CD4-positive, alpha-beta memory T cell (primary cell): ENCODE data around the gene UBE2B. TPM values are rescaled to one million over a fixed set of nuclear protein-coding genes. Genes with fewer than 3 reads are reported as not detected.

Source experiments
- CTCF ChIA-PET: fragments of 350-600 bp; sonication (Branson Sonifier 250); formaldehyde crosslinking; loops from one replicate; lab custom pipeline; 2021; ENCODE audit warnings: inconsistent platforms; ENCODE audit not compliant: partially characterized antibody; lab: Charles Lee
- POLR2A ChIA-PET: fragments of 350-600 bp; sonication (Branson Sonifier 250); formaldehyde crosslinking; loops from one replicate; lab custom pipeline; 2021; ENCODE audit not compliant: partially characterized antibody; lab: Charles Lee
- DNase-seq, 5 donors: peaks; one replicate each; pipeline versions ENCODE4 v3.0.0 to v3.0.0-alpha.2; 2020 to 2022; ENCODE audit warnings: mixed read lengths in 1 of 5
- H3K27ac ChIP-seq: one replicate; pipeline ENCODE4 v1.7.0; 2013; ENCODE audit warnings: low read depth, low read length
- H3K27me3 ChIP-seq: 2 replicates; pipeline ENCODE4 v1.7.0; 2013; ENCODE audit warnings: mild to moderate bottlenecking, low read length, moderate library complexity; ENCODE audit not compliant: insufficient read depth
- H3K36me3 ChIP-seq: 2 replicates; pipeline ENCODE4 v1.7.0; 2013; ENCODE audit warnings: mild to moderate bottlenecking, low read length, moderate library complexity; ENCODE audit not compliant: insufficient read depth
- H3K4me1 ChIP-seq: 2 replicates; pipeline ENCODE4 v1.7.0; 2013; ENCODE audit warnings: mild to moderate bottlenecking, low read length, moderate library complexity; ENCODE audit not compliant: insufficient read depth
- H3K4me3 ChIP-seq, 2 donors: one replicate each; pipeline ENCODE4 v1.7.0; 2013; ENCODE audit warnings: low read length in 2 of 2, mild to moderate bottlenecking in 1 of 2
- H3K9me3 ChIP-seq, 2 donors: one replicate each; pipeline ENCODE4 v1.7.0; 2013; ENCODE audit warnings: low read length in 2 of 2, control low read depth in 1 of 2; ENCODE audit not compliant: control insufficient read depth in 1 of 2
- H3K27ac Mint-ChIP-seq, 7 donors: one replicate each; pipeline ENCODE4 v1.8.0; 2020 to 2021; ENCODE audit warnings: mixed read lengths in 7 of 7, mild to moderate bottlenecking in 6 of 7, inconsistent platforms in 3 of 7, moderate library complexity in 3 of 7
- H3K27me3 Mint-ChIP-seq, 2 donors: one replicate each; pipeline ENCODE4 v1.8.0; 2020 to 2021; ENCODE audit warnings: mixed read lengths in 2 of 2
- H3K36me3 Mint-ChIP-seq, 2 donors: one replicate each; pipeline ENCODE4 v1.8.0; 2020 to 2021; ENCODE audit warnings: mixed read lengths in 2 of 2, inconsistent platforms in 1 of 2, mild to moderate bottlenecking in 1 of 2
- H3K4me1 Mint-ChIP-seq, 4 donors: one replicate each; pipeline ENCODE4 v1.8.0; 2020 to 2021; ENCODE audit warnings: mixed read lengths in 4 of 4, mild to moderate bottlenecking in 1 of 4
- H3K4me3 Mint-ChIP-seq, 8 donors: one replicate each; pipeline ENCODE4 v1.8.0; 2020 to 2021; ENCODE audit warnings: mixed read lengths in 8 of 8, mild to moderate bottlenecking in 7 of 8, moderate library complexity in 6 of 8, inconsistent platforms in 3 of 8
- H3K9me3 Mint-ChIP-seq, 8 donors: one replicate each; pipeline ENCODE4 v1.8.0; 2020 to 2021; ENCODE audit warnings: mixed read lengths in 8 of 8, mild to moderate bottlenecking in 5 of 8, inconsistent platforms in 3 of 8, moderate library complexity in 1 of 8
- intact Hi-C: fragments of 100-400 bp; cut with micrococcal nuclease; formaldehyde crosslinking; loops from one replicate; pipeline ENCODE4 v1.15.1; 2023
- polyA plus RNA-seq, 2 donors: library from polyadenylated mRNA; unstranded; fragments of 300-500 nt; fragmentation: Illumina TruSeq; gene quantifications; one replicate each; pipeline ENCODE4 v1.2.3, GENCODE V29; 2021
- total RNA-seq, 2 experiments: library from RNA; stranded (reverse); gene quantifications; one replicate each; pipeline ENCODE4 v1.2.3, GENCODE V29; 2021

UBE2B gene
- total and polyA plus RNA-seq, 4 experiments from 2014 or later, result 86.9 to 124 (median 120) TPM

DNA sequence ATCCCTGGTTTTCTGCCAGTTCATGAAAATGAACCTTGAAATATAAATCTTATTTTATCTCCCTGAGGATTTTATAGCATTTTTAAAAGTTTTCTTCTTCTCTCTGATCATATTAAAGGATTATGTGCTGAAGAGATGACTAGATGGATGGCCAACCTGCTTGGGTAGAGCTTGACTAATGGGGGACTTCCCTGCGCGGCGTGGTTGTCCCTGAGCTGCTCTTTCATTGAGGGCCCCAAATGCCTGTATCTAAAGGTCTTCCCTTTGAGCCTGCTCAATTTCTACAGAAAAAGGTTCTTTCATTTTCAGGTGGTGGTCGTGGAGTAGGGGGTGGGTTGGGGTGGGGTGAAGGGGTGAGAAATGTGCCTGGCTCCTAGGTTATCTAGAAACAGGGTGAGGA, 60.8 kb downstream of the UBE2B start:
- Histone ChIP-seq H3K4me3 (no peak overlapping the region), H3K27me3 (no peaks in the 10 kb centered on the region), H3K4me1 (peaks cover 10% of the 10 kb centered on the region), H3K36me3 (no peaks in the 10 kb centered on the region), H3K27ac (no peak overlapping the region), H3K9me3 (no peaks in the 10 kb centered on the region)
- Mint-ChIP-seq H3K27ac (peak overlapping the region in 3 of 7 donors; percentile 17 to 68 (median 68)), H3K9me3 (no peaks in the 10 kb centered on the region), H3K27me3 (no peaks in the 10 kb centered on the region), H3K4me1 (peaks cover 9 to 17% (median 11%) of the 10 kb centered on the region in 4 donors), H3K4me3 (no peak overlapping the region), H3K36me3 (no peaks in the 10 kb centered on the region)
- intact Hi-C loops, result no loop called here
- DNase-seq, result no peak
- CTCF ChIA-PET, result no interaction called here
- POLR2A ChIA-PET, result no interaction called here

- Histone ChIP-seq H3K4me3 (no peak overlapping the region), H3K4me1 (peaks cover 16% of the 10 kb centered on the region), H3K36me3 (no peaks in the 10 kb centered on the region), H3K27me3 (no peaks in the 10 kb centered on the region), H3K27ac (no peak overlapping the region), H3K9me3 (no peaks in the 10 kb centered on the region)
- no peak overlapping the region for H3K4me3 Mint-ChIP-seq
- H3K4me1 Mint-ChIP-seq, result peaks cover 9 to 19% (median 14%) of the 10 kb centered on the region in 4 donors
- POLR2A ChIA-PET, result no interaction called here
- H3K9me3 Mint-ChIP-seq, result no peaks in the 10 kb centered on the region
- no peaks in the 10 kb centered on the region for H3K27me3 Mint-ChIP-seq
- H3K36me3 Mint-ChIP-seq, result no peaks in the 10 kb centered on the region
- no peak for DNase-seq
- intact Hi-C loops, result no loop called here
- no peak overlapping the region for H3K27ac Mint-ChIP-seq
- CTCF ChIA-PET, result no interaction called here
These were observed 61.4 kb downstream of the UBE2B start for GRCh38 chr5:134432677-134433359.

- H3K36me3 Mint-ChIP-seq, result no peaks in the 10 kb centered on the region
- Histone ChIP-seq H3K27ac (no peak overlapping the region), H3K4me1 (peaks cover 17% of the 10 kb centered on the region), H3K4me3 (no peak overlapping the region), H3K27me3 (no peaks in the 10 kb centered on the region), H3K36me3 (no peaks in the 10 kb centered on the region), H3K9me3 (no peaks in the 10 kb centered on the region)
- no peaks in the 10 kb centered on the region for H3K27me3 Mint-ChIP-seq
- peaks cover 9 to 19% (median 14%) of the 10 kb centered on the region in 4 donors for H3K4me1 Mint-ChIP-seq
- intact Hi-C loops, result no loop called here
- no peaks in the 10 kb centered on the region for H3K9me3 Mint-ChIP-seq
- ChIA-PET POLR2A (interaction anchor here (0.6 to 2.4 kb wide), 3 partner anchors 24 to 91 kb away, joined by 3 to 10 read pairs (median 6); partner anchors contain the start of genes CDKN2AIPNL and UBE2B), CTCF (interaction anchor here (1.6 kb wide), 1 partner anchor 13 kb away, joined by 5 read pairs; no protein-coding TSS in a partner anchor)
- peak overlapping the region in 6 of 7 donors; percentile 54 to 96 (median 75) for H3K27ac Mint-ChIP-seq
- DNase-seq, result no peak
- peak overlapping the region in 1 of 8 donors; percentile 71 for H3K4me3 Mint-ChIP-seq
These were observed 64.2 kb downstream of the UBE2B start for GRCh38 chr5:134435560-134435959.

DNA sequence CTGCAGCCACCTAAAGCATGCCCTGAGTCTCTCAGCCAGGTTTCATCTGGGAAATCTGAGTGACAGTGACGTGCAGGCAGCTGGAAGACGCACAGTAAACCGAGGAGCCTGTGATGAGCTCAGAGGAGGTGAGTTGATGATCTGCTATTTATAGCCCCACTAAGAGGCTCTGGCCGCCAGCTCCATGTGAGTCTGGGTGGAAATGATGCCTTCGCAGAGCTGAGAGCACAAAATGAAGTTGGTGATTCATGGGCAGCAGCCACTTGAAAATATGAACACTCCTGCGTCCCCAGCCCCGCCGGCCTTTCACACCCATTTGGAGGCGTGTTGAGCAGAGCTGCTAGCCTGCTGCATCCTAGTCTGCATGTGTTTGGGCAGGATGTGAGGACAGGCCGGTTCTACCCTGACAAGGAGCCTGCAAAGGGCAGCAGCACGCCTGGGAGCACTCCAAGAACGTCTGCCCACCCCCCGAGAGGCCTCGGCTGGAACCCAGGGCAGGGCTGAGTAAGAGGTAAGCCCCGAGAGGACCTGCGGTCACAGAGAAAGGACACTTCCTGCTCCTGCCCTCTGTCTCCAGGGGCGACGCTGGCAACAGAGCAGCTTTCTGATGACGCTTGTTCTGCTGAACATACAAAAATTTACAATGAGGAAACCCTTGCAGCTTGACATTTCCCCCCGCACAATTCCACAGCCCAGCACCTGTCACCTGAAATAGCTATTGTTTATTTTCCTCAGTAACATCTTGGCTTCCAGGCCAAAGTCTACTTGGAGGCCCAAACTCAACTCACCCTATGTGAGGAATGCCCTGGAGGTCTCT, 65.4 kb downstream of the UBE2B start:
- DNase-seq, result peak; percentile 54 to 79 (median 70)
- no peaks in the 10 kb centered on the region for H3K9me3 Mint-ChIP-seq
- intact Hi-C loops, result no loop called here
- Histone ChIP-seq H3K27ac (peak overlapping the region; percentile 35), H3K4me1 (peaks cover 17% of the 10 kb centered on the region), H3K4me3 (peak overlapping the region in 1 of 2 donors; percentile 23), H3K36me3 (no peaks in the 10 kb centered on the region), H3K9me3 (no peaks in the 10 kb centered on the region), H3K27me3 (no peaks in the 10 kb centered on the region)
- H3K27me3 Mint-ChIP-seq, result no peaks in the 10 kb centered on the region
- H3K4me3 Mint-ChIP-seq, result peak overlapping the region; percentile 36 to 72 (median 70)
- H3K27ac Mint-ChIP-seq, result peak overlapping the region; percentile 84 to 96 (median 91)
- H3K4me1 Mint-ChIP-seq, result peaks cover 9 to 19% (median 14%) of the 10 kb centered on the region in 4 donors
- ChIA-PET CTCF (interaction anchor here (0.9 to 1.6 kb wide), 7 partner anchors 8 to 90 kb away, joined by 3 to 5 read pairs (median 3); partner anchors contain the start of gene CDKN2AIPNL), POLR2A (interaction anchor here (0.5 to 2.4 kb wide), 5 partner anchors 17 to 99 kb away, joined by 3 to 37 read pairs (median 6); partner anchors contain the start of genes CDKN2AIPNL, JADE2 and UBE2B)
- no peaks in the 10 kb centered on the region for H3K36me3 Mint-ChIP-seq

DNA sequence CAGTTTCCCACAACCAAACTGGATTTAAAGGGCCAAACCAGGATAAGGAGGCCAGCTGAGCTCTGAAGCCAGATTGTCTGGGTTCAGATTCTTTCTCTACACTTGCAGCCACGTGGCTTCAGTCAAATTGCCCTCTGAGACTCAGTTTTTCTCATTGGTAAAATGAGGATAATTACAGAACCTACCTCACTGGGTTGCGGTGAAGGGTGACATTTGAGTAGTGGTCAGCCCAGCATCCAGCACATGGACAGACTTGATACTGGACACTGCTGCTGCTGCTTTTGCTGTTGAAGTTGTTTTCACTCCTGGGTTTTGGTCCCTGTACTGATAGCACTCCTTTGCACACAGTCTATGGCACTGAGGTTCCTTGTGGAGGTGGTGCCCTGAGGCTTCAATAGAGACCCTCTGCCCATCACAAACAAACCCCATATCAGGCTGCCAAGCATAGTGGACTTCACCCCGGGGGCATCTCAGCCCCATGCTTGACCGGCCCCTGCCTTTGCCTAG, 66.0 kb downstream of the UBE2B start:
- peak overlapping the region; percentile 35 for H3K27ac ChIP-seq
- no peaks in the 10 kb centered on the region for H3K27me3 Mint-ChIP-seq
- no peaks in the 10 kb centered on the region for H3K9me3 ChIP-seq
- peak overlapping the region; percentile 84 to 96 (median 91) for H3K27ac Mint-ChIP-seq
- intact Hi-C loops, result no loop called here
- no peaks in the 10 kb centered on the region for H3K36me3 Mint-ChIP-seq
- DNase-seq, result no peak
- H3K36me3 ChIP-seq, result no peaks in the 10 kb centered on the region
- H3K4me1 Mint-ChIP-seq, result peaks cover 9 to 19% (median 14%) of the 10 kb centered on the region in 4 donors
- no peaks in the 10 kb centered on the region for H3K27me3 ChIP-seq
- POLR2A ChIA-PET, result interaction anchor here (2.0 to 2.4 kb wide), 3 partner anchors 25 to 89 kb away, joined by 6 to 37 read pairs (median 10); partner anchors contain the start of genes CDKN2AIPNL, JADE2 and UBE2B
- no peak overlapping the region for H3K4me3 ChIP-seq
- CTCF ChIA-PET, result interaction anchor here (1.1 to 1.5 kb wide), 5 partner anchors 9 to 90 kb away, joined by 3 read pairs; partner anchors contain the start of gene CDKN2AIPNL
- H3K4me3 Mint-ChIP-seq, result peak overlapping the region in 4 of 8 donors; percentile 68 to 72 (median 71)
- peaks cover 17% of the 10 kb centered on the region for H3K4me1 ChIP-seq
- no peaks in the 10 kb centered on the region for H3K9me3 Mint-ChIP-seq

DNA sequence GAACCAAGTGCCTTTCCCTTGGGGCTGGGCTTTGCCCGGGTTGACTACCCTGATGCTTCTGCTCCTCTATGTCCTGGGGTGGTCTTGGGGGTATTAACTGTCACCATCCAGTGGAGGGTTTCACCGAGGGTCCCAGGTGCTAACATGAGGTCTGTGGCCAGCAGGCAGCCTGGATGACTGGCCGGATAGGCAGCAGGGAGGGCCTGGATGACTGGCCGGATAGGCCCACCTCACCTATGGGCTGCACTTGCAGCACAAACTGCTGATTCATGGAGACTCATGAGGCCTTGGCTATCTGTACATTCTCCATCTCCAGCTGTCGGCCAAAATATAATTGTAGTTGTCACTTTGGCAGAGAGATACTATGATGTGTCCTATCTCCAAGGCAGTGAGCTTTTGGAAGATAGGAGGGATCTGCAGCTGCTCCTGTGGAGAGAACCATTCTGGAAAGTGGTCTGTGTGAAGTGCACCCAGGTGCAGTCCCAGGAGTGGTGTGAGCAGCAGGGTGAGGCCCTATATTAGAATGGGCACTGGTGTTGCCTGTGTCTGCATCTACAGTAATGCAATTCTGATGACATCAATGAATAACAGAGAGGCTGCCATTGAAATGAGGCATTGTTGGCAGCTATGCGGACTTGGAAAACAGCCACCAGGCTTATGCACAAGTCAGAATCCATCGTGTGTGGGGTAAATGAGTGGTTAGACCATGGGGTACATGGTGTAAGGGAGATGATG, 66.6 kb downstream of the UBE2B start:
- Mint-ChIP-seq H3K9me3 (no peaks in the 10 kb centered on the region), H3K27ac (peak overlapping the region in 6 of 7 donors; percentile 19 to 96 (median 91)), H3K27me3 (no peaks in the 10 kb centered on the region), H3K4me1 (peaks cover 9 to 19% (median 14%) of the 10 kb centered on the region in 4 donors), H3K4me3 (no peak overlapping the region), H3K36me3 (no peaks in the 10 kb centered on the region)
- no peaks in the 10 kb centered on the region for H3K9me3 ChIP-seq
- H3K27ac ChIP-seq, result no peak overlapping the region
- intact Hi-C loops, result no loop called here
- no peaks in the 10 kb centered on the region for H3K27me3 ChIP-seq
- no peak for DNase-seq
- no peaks in the 10 kb centered on the region for H3K36me3 ChIP-seq
- CTCF ChIA-PET, result interaction anchor here (1.1 to 2.4 kb wide), 4 partner anchors 9 to 27 kb away, joined by 3 to 8 read pairs (median 3); partner anchors contain the start of gene CDKN2AIPNL
- POLR2A ChIA-PET, result interaction anchor here (1.1 to 2.4 kb wide), 3 partner anchors 66 to 88 kb away, joined by 3 to 37 read pairs (median 6); partner anchors contain the start of genes JADE2 and UBE2B
- no peak overlapping the region for H3K4me3 ChIP-seq
- H3K4me1 ChIP-seq, result peaks cover 17% of the 10 kb centered on the region
